ENCODE measurements around the gene PKN2. TPM values are rescaled to one million over a fixed set of nuclear protein-coding genes. Genes with fewer than 3 reads are reported as not detected.

Gene PKN2
- total and polyA plus RNA-seq, 9 of the 15 experiments (the other 6 are each of a cell fraction or from before 2014, with no cell fraction given): 4.5 to 25.3 (median 19.2) TPM

DNA sequence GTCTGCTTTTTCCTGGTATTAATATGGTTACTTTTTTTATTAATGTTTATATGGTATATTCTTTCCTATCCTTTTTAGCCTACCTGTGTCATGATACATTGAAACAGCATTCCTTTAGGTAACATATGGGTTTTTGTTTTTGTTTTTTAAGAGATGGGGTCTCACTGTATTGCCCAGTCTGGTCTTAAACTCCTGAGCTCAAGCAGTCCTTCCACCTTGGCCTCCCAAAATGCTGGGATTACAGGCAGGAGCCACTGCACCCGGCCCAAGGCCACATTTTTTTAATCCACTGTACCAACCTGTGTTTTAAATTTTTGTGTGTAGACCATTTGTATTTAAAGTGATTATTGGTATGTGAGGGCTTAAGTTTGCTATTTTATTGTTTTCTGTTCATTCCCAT lies 43.1 kb downstream of the PKN2 start:
- no peak for DNase-seq (ENCODE audit: extremely low read depth in 1 of 4, low spot score in 3 of 4)
- H3K4me3 ChIP-seq: no peak overlapping the region
- H3K4me2 ChIP-seq (ENCODE audit: insufficient read depth, low read length): no peak overlapping the region
- no peaks in the 10 kb centered on the region for H3K9me1 ChIP-seq (ENCODE audit: control insufficient read depth, insufficient read depth, low read length)
- H3K79me2 ChIP-seq (ENCODE audit: control insufficient read depth, insufficient read depth, low read length): peaks cover 83% of the 10 kb centered on the region
- intact Hi-C loops (cut with micrococcal nuclease) (no loop called here), in situ Hi-C loops (cut with MboI) (no loop called here)
- peaks cover 0 to 6% of the 10 kb centered on the region in 2 experiments; a peak in 1 of 5 replicates for H3K4me1 ChIP-seq (replicated peaks in 1 of 2; ENCODE audit: control insufficient read depth in 2 of 2, insufficient read depth in 2 of 2, low read length in 2 of 2)
- 75% methylated on average over 1 of the region's 1 CpG for WGBS (ENCODE audit: insufficient coverage, low coverage, missing lambda C conversion rate)
- ChIA-PET CTCF (ENCODE audit: low intra/inter-chr PET ratio) (no interaction called here), POLR2A (no interaction called here)
- no peaks in the 10 kb centered on the region for H3K27me3 ChIP-seq (ENCODE audit: control insufficient read depth in 2 of 2, insufficient read depth in 2 of 2, low read length in 2 of 2)
- FAIRE-seq: no peak
- no peak overlapping the region for H2AFZ ChIP-seq (ENCODE audit: low read depth, low read length)
- peaks cover 11% of the 10 kb centered on the region for H3K36me3 ChIP-seq (ENCODE audit: control insufficient read depth, insufficient read depth, low read length)
- no peaks in the 10 kb centered on the region for H3K9me3 ChIP-seq (replicated peaks; ENCODE audit: control insufficient read depth, insufficient read depth, low read depth, low read length)
- no peak for TF ChIP-seq SRF (CRISPR knock-in tag; IDR thresholded peaks at IDR 0.05)
- TF ChIP-seq ZNF121 (CRISPR knock-in tag; conservative IDR thresholded peaks at IDR 0.05): peak; percentile 88
- peak; percentile 62 for TF ChIP-seq RBM25 (IDR thresholded peaks at IDR 0.05; ENCODE audit: low read depth, low read length, severe bottlenecking)
- TF ChIP-seq ZC3H11A (IDR thresholded peaks at IDR 0.05; ENCODE audit: low read depth, low read length): no peak
- H3K27ac ChIP-seq (ENCODE audit: extremely low read depth, low read depth, low read length): no peak overlapping the region
- BruUV-seq (replicated peaks): no TSS peak
- ATAC-seq: no peak
- no peak overlapping the region for H3K9ac ChIP-seq (ENCODE audit: insufficient read depth in 1 of 2, low read depth in 2 of 2, low read length in 2 of 2)
- H4K20me1 ChIP-seq (replicated peaks; ENCODE audit: control insufficient read depth, insufficient read depth, low read length): 0 out of 2 replicates have a peak, but pooled peaks cover 3% of the 10 kb centered on the region

DNA sequence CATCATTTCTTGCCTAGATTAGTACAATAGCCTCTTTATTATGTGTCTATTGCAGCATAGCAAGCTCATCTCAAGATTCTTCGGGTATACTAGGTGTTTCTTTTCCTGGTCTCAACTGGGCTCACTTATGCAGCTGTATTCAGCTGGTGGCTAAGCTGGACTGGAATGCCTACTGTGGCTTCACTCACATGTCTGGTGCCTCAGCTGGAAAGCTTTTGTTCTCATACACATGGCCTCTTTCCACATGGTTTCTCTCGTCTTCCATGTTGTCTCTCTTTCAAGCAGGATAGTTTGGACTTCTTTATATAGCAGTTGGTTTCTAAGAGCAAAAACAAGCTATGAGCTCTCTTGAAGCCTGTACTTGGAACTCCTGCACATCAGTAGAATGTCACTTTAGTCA lies 45.2 kb downstream of the PKN2 start:
- H3K27ac ChIP-seq (ENCODE audit: extremely low read depth, low read depth, low read length): no peak overlapping the region
- no peak overlapping the region for H3K4me3 ChIP-seq
- H3K9ac ChIP-seq (ENCODE audit: insufficient read depth in 1 of 2, low read depth in 2 of 2, low read length in 2 of 2): no peak overlapping the region
- BruUV-seq (replicated peaks): no TSS peak
- no peaks in the 10 kb centered on the region for H4K20me1 ChIP-seq (replicated peaks; ENCODE audit: control insufficient read depth, insufficient read depth, low read length)
- ChIA-PET CTCF (ENCODE audit: low intra/inter-chr PET ratio) (no interaction called here), POLR2A (no interaction called here)
- no peak for ATAC-seq
- FAIRE-seq: no peak
- WGBS (ENCODE audit: insufficient coverage, low coverage, missing lambda C conversion rate): 91% methylated on average over 2 of the region's 2 CpGs
- no peak overlapping the region for H2AFZ ChIP-seq (ENCODE audit: low read depth, low read length)
- no peak for DNase-seq (ENCODE audit: extremely low read depth in 1 of 4, low spot score in 3 of 4)
- peaks cover 0 to 6% of the 10 kb centered on the region in 2 experiments; a peak in 1 of 5 replicates for H3K4me1 ChIP-seq (replicated peaks in 1 of 2; ENCODE audit: control insufficient read depth in 2 of 2, insufficient read depth in 2 of 2, low read length in 2 of 2)
- no peaks in the 10 kb centered on the region for H3K9me3 ChIP-seq (replicated peaks; ENCODE audit: control insufficient read depth, insufficient read depth, low read depth, low read length)
- in situ Hi-C loops (cut with MboI): no loop called here
- intact Hi-C loops (cut with micrococcal nuclease): no loop called here
- H3K27me3 ChIP-seq (ENCODE audit: control insufficient read depth in 2 of 2, insufficient read depth in 2 of 2, low read length in 2 of 2): no peaks in the 10 kb centered on the region
- H3K4me2 ChIP-seq (ENCODE audit: insufficient read depth, low read length): no peak overlapping the region
- peaks cover 11% of the 10 kb centered on the region for H3K36me3 ChIP-seq (ENCODE audit: control insufficient read depth, insufficient read depth, low read length)
- H3K79me2 ChIP-seq (ENCODE audit: control insufficient read depth, insufficient read depth, low read length): peaks cover 90% of the 10 kb centered on the region
- no peaks in the 10 kb centered on the region for H3K9me1 ChIP-seq (ENCODE audit: control insufficient read depth, insufficient read depth, low read length)
- TF ChIP-seq SMARCA4 (IDR thresholded peaks at IDR 0.05) (no peak), ZNF778 (CRISPR knock-in tag; IDR thresholded peaks at IDR 0.05) (no peak), ZNF41 (CRISPR knock-in tag; conservative IDR thresholded peaks at IDR 0.05) (no peak), ZNF444 (CRISPR knock-in tag; IDR thresholded peaks at IDR 0.05) (no peak), FOXJ3 (CRISPR knock-in tag; IDR thresholded peaks at IDR 0.05) (no peak)
- TF ChIP-seq, protein P1, sequence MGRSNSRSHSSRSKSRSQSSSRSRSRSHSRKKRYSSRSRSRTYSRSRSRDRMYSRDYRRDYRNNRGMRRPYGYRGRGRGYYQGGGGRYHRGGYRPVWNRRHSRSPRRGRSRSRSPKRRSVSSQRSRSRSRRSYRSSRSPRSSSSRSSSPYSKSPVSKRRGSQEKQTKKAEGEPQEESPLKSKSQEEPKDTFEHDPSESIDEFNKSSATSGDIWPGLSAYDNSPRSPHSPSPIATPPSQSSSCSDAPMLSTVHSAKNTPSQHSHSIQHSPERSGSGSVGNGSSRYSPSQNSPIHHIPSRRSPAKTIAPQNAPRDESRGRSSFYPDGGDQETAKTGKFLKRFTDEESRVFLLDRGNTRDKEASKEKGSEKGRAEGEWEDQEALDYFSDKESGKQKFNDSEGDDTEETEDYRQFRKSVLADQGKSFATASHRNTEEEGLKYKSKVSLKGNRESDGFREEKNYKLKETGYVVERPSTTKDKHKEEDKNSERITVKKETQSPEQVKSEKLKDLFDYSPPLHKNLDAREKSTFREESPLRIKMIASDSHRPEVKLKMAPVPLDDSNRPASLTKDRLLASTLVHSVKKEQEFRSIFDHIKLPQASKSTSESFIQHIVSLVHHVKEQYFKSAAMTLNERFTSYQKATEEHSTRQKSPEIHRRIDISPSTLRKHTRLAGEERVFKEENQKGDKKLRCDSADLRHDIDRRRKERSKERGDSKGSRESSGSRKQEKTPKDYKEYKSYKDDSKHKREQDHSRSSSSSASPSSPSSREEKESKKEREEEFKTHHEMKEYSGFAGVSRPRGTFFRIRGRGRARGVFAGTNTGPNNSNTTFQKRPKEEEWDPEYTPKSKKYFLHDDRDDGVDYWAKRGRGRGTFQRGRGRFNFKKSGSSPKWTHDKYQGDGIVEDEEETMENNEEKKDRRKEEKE (IDR thresholded peaks at IDR 0.05; ENCODE audit: borderline replicate concordance in 1 of 2, control insufficient read depth in 1 of 2, low read depth in 2 of 2, low read length in 1 of 2): no peak
- TF ChIP-seq, protein P2, sequence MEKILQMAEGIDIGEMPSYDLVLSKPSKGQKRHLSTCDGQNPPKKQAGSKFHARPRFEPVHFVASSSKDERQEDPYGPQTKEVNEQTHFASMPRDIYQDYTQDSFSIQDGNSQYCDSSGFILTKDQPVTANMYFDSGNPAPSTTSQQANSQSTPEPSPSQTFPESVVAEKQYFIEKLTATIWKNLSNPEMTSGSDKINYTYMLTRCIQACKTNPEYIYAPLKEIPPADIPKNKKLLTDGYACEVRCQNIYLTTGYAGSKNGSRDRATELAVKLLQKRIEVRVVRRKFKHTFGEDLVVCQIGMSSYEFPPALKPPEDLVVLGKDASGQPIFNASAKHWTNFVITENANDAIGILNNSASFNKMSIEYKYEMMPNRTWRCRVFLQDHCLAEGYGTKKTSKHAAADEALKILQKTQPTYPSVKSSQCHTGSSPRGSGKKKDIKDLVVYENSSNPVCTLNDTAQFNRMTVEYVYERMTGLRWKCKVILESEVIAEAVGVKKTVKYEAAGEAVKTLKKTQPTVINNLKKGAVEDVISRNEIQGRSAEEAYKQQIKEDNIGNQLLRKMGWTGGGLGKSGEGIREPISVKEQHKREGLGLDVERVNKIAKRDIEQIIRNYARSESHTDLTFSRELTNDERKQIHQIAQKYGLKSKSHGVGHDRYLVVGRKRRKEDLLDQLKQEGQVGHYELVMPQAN (IDR thresholded peaks at IDR 0.05; ENCODE audit: borderline replicate concordance): no peak

All from K562 (cell line).